Parathyroid adenoma (tissue), 2 donors: ENCODE measurements around the gene AP3D1.

ENCODE experiments used
- H2AFZ ChIP-seq: fragments of 300-600 bp; sonication (generic); one replicate; pipeline ENCODE4 v1.7.0; 2017; ENCODE audit warnings: antibody characterized with exemption, mild to moderate bottlenecking
- H3K27ac ChIP-seq: fragments of 300-600 bp; sonication (generic); one replicate; pipeline ENCODE4 v1.7.0; 2017
- H3K27me3 ChIP-seq: fragments of 300-600 bp; sonication (generic); one replicate; pipeline ENCODE4 v1.7.0; 2017; ENCODE audit warnings: low read length; ENCODE audit not compliant: control insufficient read depth, insufficient read depth
- H3K36me3 ChIP-seq: fragments of 300-600 bp; sonication (generic); one replicate; pipeline ENCODE4 v1.7.0; 2017; ENCODE audit warnings: low read length; ENCODE audit not compliant: control insufficient read depth, insufficient read depth
- H3K4me1 ChIP-seq: fragments of 300-600 bp; sonication (generic); one replicate; pipeline ENCODE4 v1.7.0; 2017; ENCODE audit warnings: control low read depth
- H3K4me2 ChIP-seq: fragments of 300-600 bp; sonication (generic); one replicate; pipeline ENCODE4 v1.7.0; 2017; ENCODE audit warnings: low read length
- H3K4me3 ChIP-seq: fragments of 300-600 bp; sonication (generic); one replicate; pipeline ENCODE4 v1.7.0; 2017; ENCODE audit warnings: low read depth, low read length
- H3K79me2 ChIP-seq: fragments of 300-600 bp; sonication (generic); one replicate; pipeline ENCODE4 v1.7.0; 2017; ENCODE audit warnings: control low read depth
- H3K9ac ChIP-seq: fragments of 300-600 bp; sonication (generic); one replicate; pipeline ENCODE4 v1.7.0; 2017; ENCODE audit warnings: mild to moderate bottlenecking
- H3K9me3 ChIP-seq: fragments of 300-600 bp; sonication (generic); one replicate; pipeline ENCODE4 v1.7.0; 2017; ENCODE audit warnings: low read length; ENCODE audit not compliant: control insufficient read depth
- TF ChIP-seq, protein P1 (sequence below): fragments of 300-600 bp; sonication (generic); IDR thresholded peaks from one replicate; pipeline ENCODE4 v1.7.0; 2017; ENCODE audit warnings: antibody characterized with exemption, mild to moderate bottlenecking
- donor health status: primary hyperparathyroidism.

Gene AP3D1

DNA sequence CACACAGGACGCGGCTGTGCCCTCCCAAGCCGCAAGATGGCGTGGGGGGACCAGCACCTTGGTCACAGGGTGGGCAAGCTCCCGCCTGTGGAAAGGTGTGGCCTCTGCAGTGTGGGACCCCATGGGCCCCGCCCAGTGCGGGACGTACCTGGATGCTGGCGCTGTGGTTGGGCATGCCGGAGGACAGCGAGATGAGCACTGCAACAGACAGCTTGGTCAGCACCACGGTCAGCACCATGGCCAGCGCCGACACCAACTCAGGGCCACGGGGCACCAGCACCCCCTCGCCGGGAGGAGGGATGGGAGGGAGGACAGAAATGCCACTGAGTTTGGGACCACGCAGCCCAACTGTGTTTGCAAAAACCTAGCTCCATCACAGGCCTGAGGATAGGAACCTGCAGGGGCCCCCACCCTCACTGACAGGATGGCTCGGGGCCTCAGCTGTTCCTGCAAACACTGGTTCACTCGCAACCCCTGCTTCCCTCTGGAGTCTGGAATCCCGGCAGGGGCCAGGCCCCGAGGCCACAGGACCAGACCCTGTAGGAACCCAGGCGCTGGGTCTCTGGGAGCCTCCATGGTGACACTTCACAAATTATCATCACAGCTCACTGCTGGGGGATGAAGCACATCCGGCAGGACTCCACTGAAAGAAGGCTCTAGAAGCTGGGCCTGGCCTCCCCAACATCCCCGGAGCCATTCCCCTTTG lies 27.5 kb downstream of the AP3D1 start:
- peaks cover 29% of the 10 kb centered on the region for H3K79me2 ChIP-seq
- H3K4me3 ChIP-seq, result no peak overlapping the region
- H3K4me2 ChIP-seq, result no peak overlapping the region
- H3K4me1 ChIP-seq, result no peaks in the 10 kb centered on the region
- H2AFZ ChIP-seq, result no peak overlapping the region
- H3K27me3 ChIP-seq, result no peaks in the 10 kb centered on the region
- no peaks in the 10 kb centered on the region for H3K36me3 ChIP-seq
- H3K9me3 ChIP-seq, result no peaks in the 10 kb centered on the region
- TF ChIP-seq, protein P1, sequence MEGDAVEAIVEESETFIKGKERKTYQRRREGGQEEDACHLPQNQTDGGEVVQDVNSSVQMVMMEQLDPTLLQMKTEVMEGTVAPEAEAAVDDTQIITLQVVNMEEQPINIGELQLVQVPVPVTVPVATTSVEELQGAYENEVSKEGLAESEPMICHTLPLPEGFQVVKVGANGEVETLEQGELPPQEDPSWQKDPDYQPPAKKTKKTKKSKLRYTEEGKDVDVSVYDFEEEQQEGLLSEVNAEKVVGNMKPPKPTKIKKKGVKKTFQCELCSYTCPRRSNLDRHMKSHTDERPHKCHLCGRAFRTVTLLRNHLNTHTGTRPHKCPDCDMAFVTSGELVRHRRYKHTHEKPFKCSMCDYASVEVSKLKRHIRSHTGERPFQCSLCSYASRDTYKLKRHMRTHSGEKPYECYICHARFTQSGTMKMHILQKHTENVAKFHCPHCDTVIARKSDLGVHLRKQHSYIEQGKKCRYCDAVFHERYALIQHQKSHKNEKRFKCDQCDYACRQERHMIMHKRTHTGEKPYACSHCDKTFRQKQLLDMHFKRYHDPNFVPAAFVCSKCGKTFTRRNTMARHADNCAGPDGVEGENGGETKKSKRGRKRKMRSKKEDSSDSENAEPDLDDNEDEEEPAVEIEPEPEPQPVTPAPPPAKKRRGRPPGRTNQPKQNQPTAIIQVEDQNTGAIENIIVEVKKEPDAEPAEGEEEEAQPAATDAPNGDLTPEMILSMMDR, result no peak
- no peak overlapping the region for H3K9ac ChIP-seq
- H3K27ac ChIP-seq, result no peak overlapping the region

DNA sequence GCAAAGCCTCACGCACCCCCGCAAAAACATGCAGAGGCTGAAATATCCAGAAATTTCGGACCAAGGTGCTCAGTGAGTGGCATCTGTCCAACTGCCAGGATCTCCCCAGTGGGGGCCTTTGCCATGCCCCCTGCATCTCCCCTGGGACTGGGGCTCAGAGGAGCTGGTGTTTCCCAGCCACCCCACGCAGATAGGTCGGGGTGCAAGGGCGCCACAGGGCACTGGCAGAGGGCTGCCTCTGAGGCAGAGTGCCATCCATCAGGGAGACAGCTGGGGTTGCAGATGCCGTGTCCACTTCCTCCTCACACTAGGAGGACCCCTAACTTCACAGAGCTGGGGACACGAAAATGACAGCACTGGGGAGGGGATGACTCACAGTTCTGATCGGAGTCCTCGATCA lies 28.4 kb downstream of the AP3D1 start:
- no peak overlapping the region for H3K4me3 ChIP-seq
- no peaks in the 10 kb centered on the region for H3K27me3 ChIP-seq
- no peak overlapping the region for H3K4me2 ChIP-seq
- H3K27ac ChIP-seq, result no peak overlapping the region
- no peaks in the 10 kb centered on the region for H3K36me3 ChIP-seq
- TF ChIP-seq, protein P1, result no peak
- no peak overlapping the region for H3K9ac ChIP-seq
- no peak overlapping the region for H2AFZ ChIP-seq
- no peaks in the 10 kb centered on the region for H3K9me3 ChIP-seq
- peaks cover 33% of the 10 kb centered on the region for H3K79me2 ChIP-seq
- H3K4me1 ChIP-seq, result no peaks in the 10 kb centered on the region

DNA sequence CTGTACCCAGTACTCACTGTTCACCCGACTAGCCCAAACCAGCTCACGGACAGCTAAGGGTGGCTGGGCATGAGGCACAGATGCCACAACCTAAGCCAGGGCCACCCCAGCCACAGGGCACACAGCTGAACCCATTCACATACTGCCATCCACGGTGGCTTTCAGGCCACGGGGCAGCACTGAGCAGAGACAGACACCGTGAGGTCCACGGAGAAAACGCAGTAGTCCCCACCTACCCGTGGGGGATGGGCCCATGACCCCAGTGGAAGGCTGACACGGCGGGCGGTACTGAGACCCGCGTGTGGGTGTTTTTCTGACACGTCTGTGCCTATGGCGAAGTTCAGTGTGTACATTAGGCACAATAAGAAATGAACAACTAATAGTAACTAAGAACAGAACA lies 29.1 kb downstream of the AP3D1 start:
- Histone ChIP-seq H3K79me2 (peaks cover 36% of the 10 kb centered on the region), H3K9me3 (no peaks in the 10 kb centered on the region), H3K9ac (no peak overlapping the region), H3K4me3 (no peak overlapping the region), H3K36me3 (no peaks in the 10 kb centered on the region), H3K27ac (no peak overlapping the region), H3K4me1 (no peaks in the 10 kb centered on the region), H3K27me3 (no peaks in the 10 kb centered on the region), H2AFZ (no peak overlapping the region), H3K4me2 (no peak overlapping the region)
- TF ChIP-seq, protein P1, result no peak

DNA sequence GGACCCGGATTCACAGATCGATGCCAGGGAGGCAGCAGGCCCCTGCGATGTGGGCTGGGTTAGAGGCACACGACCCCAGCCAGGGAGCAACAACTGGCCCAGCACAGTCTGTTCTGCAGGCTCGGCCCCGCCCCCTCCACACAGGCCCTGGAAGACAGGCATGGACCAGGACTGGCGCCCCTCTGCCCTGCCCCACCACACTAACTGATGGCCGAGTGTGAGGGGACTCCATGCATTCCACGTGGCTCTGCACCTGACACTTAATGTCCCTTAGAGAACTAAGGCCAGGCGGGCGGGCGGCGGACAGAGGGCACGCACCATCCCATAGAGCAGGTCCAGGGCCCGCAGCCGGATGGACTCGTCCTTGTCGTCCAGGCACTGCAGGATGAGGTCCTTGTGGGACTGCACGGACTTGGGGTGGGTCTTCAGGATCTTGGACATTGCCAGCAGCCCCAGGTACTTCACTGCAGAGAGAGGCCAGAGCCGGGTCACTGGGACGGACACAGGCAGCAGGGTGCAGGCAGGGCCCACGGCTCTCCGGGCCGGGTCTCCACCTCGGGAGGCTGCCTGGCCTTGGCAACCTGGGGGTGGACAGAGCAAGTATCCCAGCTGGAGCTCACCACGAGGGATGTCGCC lies 29.8 kb downstream of the AP3D1 start:
- Histone ChIP-seq H3K9me3 (no peaks in the 10 kb centered on the region), H2AFZ (no peak overlapping the region), H3K79me2 (peaks cover 33% of the 10 kb centered on the region), H3K27me3 (no peaks in the 10 kb centered on the region), H3K36me3 (no peaks in the 10 kb centered on the region), H3K4me3 (no peak overlapping the region), H3K27ac (no peak overlapping the region), H3K4me1 (no peaks in the 10 kb centered on the region), H3K4me2 (no peak overlapping the region), H3K9ac (no peak overlapping the region)
- TF ChIP-seq, protein P1, result no peak

DNA sequence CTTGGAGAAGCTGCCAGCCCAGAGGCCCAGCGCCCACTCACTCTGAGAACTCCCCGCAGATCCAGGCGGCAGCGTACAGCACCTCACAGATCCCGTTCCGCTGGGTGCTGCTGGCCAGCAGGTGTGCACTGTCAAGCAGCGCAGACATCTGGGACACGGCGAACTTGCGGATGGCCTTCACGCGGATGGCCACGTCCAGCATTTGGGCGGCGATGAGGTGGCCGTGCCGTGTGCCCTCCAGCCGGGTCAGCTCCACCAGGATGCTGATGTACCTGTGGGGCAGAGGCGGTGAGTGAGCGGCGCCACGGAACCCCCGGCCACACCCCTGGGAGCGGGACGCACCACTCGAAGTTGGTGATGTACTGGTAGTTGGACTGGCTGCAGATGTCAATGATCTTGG lies 30.5 kb downstream of the AP3D1 start:
- TF ChIP-seq, protein P1, result no peak
- Histone ChIP-seq H3K27ac (no peak overlapping the region), H3K4me1 (no peaks in the 10 kb centered on the region)

More for the DNA sequence above, 30.5 kb downstream of the AP3D1 start:
- no peak overlapping the region for H3K9ac ChIP-seq
- H3K79me2 ChIP-seq, result peaks cover 33% of the 10 kb centered on the region
- no peaks in the 10 kb centered on the region for H3K9me3 ChIP-seq
- no peak overlapping the region for H3K4me2 ChIP-seq
- no peaks in the 10 kb centered on the region for H3K36me3 ChIP-seq
- no peak overlapping the region for H3K4me3 ChIP-seq
- H2AFZ ChIP-seq, result no peak overlapping the region
- H3K27me3 ChIP-seq, result no peaks in the 10 kb centered on the region
